Measurements from ENCODE around the gene DDX56.
"Not testable (repeated sequence)": the region's sequence is repeated elsewhere in the genome, so short reads cannot be mapped to it uniquely, and the experiment has no call there.

DDX56 gene

GRCh38 chr7:44599222-44599621 lies 25.5 kb upstream of the DDX56 start:
- H3K36me3 ChIP-seq (ENCODE audit: control insufficient read depth in 5 of 5, insufficient read depth in 5 of 5, low read length in 5 of 5): no peaks in the 10 kb centered on the region
- peaks cover 0 to 4% (median 0%) of the 10 kb centered on the region in 5 donors for H3K4me1 ChIP-seq (ENCODE audit: control insufficient read depth in 5 of 5, insufficient read depth in 5 of 5, low read length in 5 of 5)
- no peaks in the 10 kb centered on the region for H3K27me3 ChIP-seq (ENCODE audit: control insufficient read depth in 5 of 5, insufficient read depth in 4 of 5, low read length in 5 of 5)
- no peaks in the 10 kb centered on the region for H3K9me3 ChIP-seq (ENCODE audit: control insufficient read depth in 5 of 5, low read length in 5 of 5)
- H3K27ac ChIP-seq (ENCODE audit: low read depth, low read length): no peak overlapping the region
- H3K9ac ChIP-seq (ENCODE audit: low read length in 5 of 5): no peak overlapping the region
- H3K4me3 ChIP-seq (ENCODE audit: low read depth in 1 of 5, low read length in 5 of 5): no peak overlapping the region

GRCh38 chr7:44597181-44597580 lies 23.5 kb upstream of the DDX56 start:
- not testable (repeated sequence) for H3K4me1 ChIP-seq (ENCODE audit: control insufficient read depth in 5 of 5, insufficient read depth in 5 of 5, low read length in 5 of 5); H3K4me3 ChIP-seq (ENCODE audit: low read depth in 1 of 5, low read length in 5 of 5); H3K36me3 ChIP-seq (ENCODE audit: control insufficient read depth in 5 of 5, insufficient read depth in 5 of 5, low read length in 5 of 5); H3K9me3 ChIP-seq (ENCODE audit: control insufficient read depth in 5 of 5, low read length in 5 of 5); H3K9ac ChIP-seq (ENCODE audit: low read length in 5 of 5); H3K27ac ChIP-seq (ENCODE audit: low read depth, low read length); H3K27me3 ChIP-seq (ENCODE audit: control insufficient read depth in 5 of 5, insufficient read depth in 4 of 5, low read length in 5 of 5)

GRCh38 chr7:44595934-44596635 lies 22.4 kb upstream of the DDX56 start:
- Histone ChIP-seq H3K4me3 (ENCODE audit: low read depth in 1 of 5, low read length in 5 of 5) (no peak overlapping the region), H3K27me3 (ENCODE audit: control insufficient read depth in 5 of 5, insufficient read depth in 4 of 5, low read length in 5 of 5) (no peaks in the 10 kb centered on the region), H3K27ac (ENCODE audit: low read depth, low read length) (no peak overlapping the region), H3K36me3 (ENCODE audit: control insufficient read depth in 5 of 5, insufficient read depth in 5 of 5, low read length in 5 of 5) (no peaks in the 10 kb centered on the region), H3K9me3 (ENCODE audit: control insufficient read depth in 5 of 5, low read length in 5 of 5) (no peaks in the 10 kb centered on the region), H3K4me1 (ENCODE audit: control insufficient read depth in 5 of 5, insufficient read depth in 5 of 5, low read length in 5 of 5) (peaks cover 0 to 4% (median 0%) of the 10 kb centered on the region in 5 donors), H3K9ac (ENCODE audit: low read length in 5 of 5) (no peak overlapping the region)

GRCh38 chr7:44590910-44591309 lies 17.2 kb upstream of the DDX56 start:
- Histone ChIP-seq H3K4me3 (ENCODE audit: low read depth in 1 of 5, low read length in 5 of 5) (no peak overlapping the region), H3K4me1 (ENCODE audit: control insufficient read depth in 5 of 5, insufficient read depth in 5 of 5, low read length in 5 of 5) (peaks cover 0 to 2% (median 0%) of the 10 kb centered on the region in 5 donors), H3K9ac (ENCODE audit: low read length in 5 of 5) (no peak overlapping the region), H3K27ac (ENCODE audit: low read depth, low read length) (no peak overlapping the region), H3K9me3 (ENCODE audit: control insufficient read depth in 5 of 5, low read length in 5 of 5) (no peaks in the 10 kb centered on the region), H3K27me3 (ENCODE audit: control insufficient read depth in 5 of 5, insufficient read depth in 4 of 5, low read length in 5 of 5) (no peaks in the 10 kb centered on the region), H3K36me3 (ENCODE audit: control insufficient read depth in 5 of 5, insufficient read depth in 5 of 5, low read length in 5 of 5) (no peaks in the 10 kb centered on the region)

- Histone ChIP-seq H3K9me3 (ENCODE audit: control insufficient read depth in 5 of 5, low read length in 5 of 5) (no peaks in the 10 kb centered on the region), H3K36me3 (ENCODE audit: control insufficient read depth in 5 of 5, insufficient read depth in 5 of 5, low read length in 5 of 5) (no peaks in the 10 kb centered on the region), H3K27me3 (ENCODE audit: control insufficient read depth in 5 of 5, insufficient read depth in 4 of 5, low read length in 5 of 5) (no peaks in the 10 kb centered on the region), H3K4me3 (ENCODE audit: low read depth in 1 of 5, low read length in 5 of 5) (no peak overlapping the region), H3K9ac (ENCODE audit: low read length in 5 of 5) (no peak overlapping the region), H3K4me1 (ENCODE audit: control insufficient read depth in 5 of 5, insufficient read depth in 5 of 5, low read length in 5 of 5) (peaks cover 0 to 3% (median under 1%) of the 10 kb centered on the region in 5 donors), H3K27ac (ENCODE audit: low read depth, low read length) (no peak overlapping the region)
Measured at GRCh38 chr7:44587843-44588711, 14.4 kb upstream of the DDX56 start.

GRCh38 chr7:44583146-44583865 lies 9.6 kb upstream of the DDX56 start:
- peak overlapping the region; percentile 70 to 94 (median 85) for H3K4me3 ChIP-seq (ENCODE audit: low read depth in 1 of 5, low read length in 5 of 5)
- no peaks in the 10 kb centered on the region for H3K27me3 ChIP-seq (ENCODE audit: control insufficient read depth in 5 of 5, insufficient read depth in 4 of 5, low read length in 5 of 5)
- no peaks in the 10 kb centered on the region for H3K9me3 ChIP-seq (ENCODE audit: control insufficient read depth in 5 of 5, low read length in 5 of 5)
- peak overlapping the region; percentile 97 for H3K27ac ChIP-seq (ENCODE audit: low read depth, low read length)
- peaks cover 4 to 24% (median 22%) of the 10 kb centered on the region in 5 donors for H3K4me1 ChIP-seq (ENCODE audit: control insufficient read depth in 5 of 5, insufficient read depth in 5 of 5, low read length in 5 of 5)
- peaks cover 5 to 21% (median 17%) of the 10 kb centered on the region in 5 donors for H3K36me3 ChIP-seq (ENCODE audit: control insufficient read depth in 5 of 5, insufficient read depth in 5 of 5, low read length in 5 of 5)
- peak overlapping the region in 4 of 5 donors; percentile 92 to 98 (median 96) for H3K9ac ChIP-seq (ENCODE audit: low read length in 5 of 5)

- Histone ChIP-seq H3K4me1 (ENCODE audit: control insufficient read depth in 5 of 5, insufficient read depth in 5 of 5, low read length in 5 of 5) (peaks cover 4 to 26% (median 22%) of the 10 kb centered on the region in 5 donors), H3K36me3 (ENCODE audit: control insufficient read depth in 5 of 5, insufficient read depth in 5 of 5, low read length in 5 of 5) (peaks cover 5 to 26% (median 22%) of the 10 kb centered on the region in 5 donors), H3K27ac (ENCODE audit: low read depth, low read length) (peak within 1 kb of the TSS; percentile 97), H3K4me3 (ENCODE audit: low read depth in 1 of 5, low read length in 5 of 5) (peak within 1 kb of the TSS; percentile 82 to 94 (median 85)), H3K9me3 (ENCODE audit: control insufficient read depth in 5 of 5, low read length in 5 of 5) (no peaks in the 10 kb centered on the region), H3K27me3 (ENCODE audit: control insufficient read depth in 5 of 5, insufficient read depth in 4 of 5, low read length in 5 of 5) (no peaks in the 10 kb centered on the region), H3K9ac (ENCODE audit: low read length in 5 of 5) (peak within 1 kb of the TSS; percentile 89 to 98 (median 94))
Measured at GRCh38 chr7:44581879-44582603, 8.3 kb upstream of the DDX56 start, which contains the start of gene TMED4. TSS of gene TMED4 (minus strand) at chr7:44582231. CDS start at chr7:44582206, 25 bp downstream.

- Histone ChIP-seq H3K4me1 (ENCODE audit: control insufficient read depth in 5 of 5, insufficient read depth in 5 of 5, low read length in 5 of 5) (peaks cover 4 to 26% (median 22%) of the 10 kb centered on the region in 5 donors), H3K4me3 (ENCODE audit: low read depth in 1 of 5, low read length in 5 of 5) (peak overlapping the region; percentile 81 to 94 (median 85)), H3K9ac (ENCODE audit: low read length in 5 of 5) (peak overlapping the region; percentile 86 to 98 (median 89)), H3K9me3 (ENCODE audit: control insufficient read depth in 5 of 5, low read length in 5 of 5) (no peaks in the 10 kb centered on the region), H3K36me3 (ENCODE audit: control insufficient read depth in 5 of 5, insufficient read depth in 5 of 5, low read length in 5 of 5) (peaks cover 5 to 26% (median 24%) of the 10 kb centered on the region in 5 donors), H3K27me3 (ENCODE audit: control insufficient read depth in 5 of 5, insufficient read depth in 4 of 5, low read length in 5 of 5) (no peaks in the 10 kb centered on the region), H3K27ac (ENCODE audit: low read depth, low read length) (peak overlapping the region; percentile 78)
Measured at GRCh38 chr7:44580945-44581878, 7.5 kb upstream of the DDX56 start.

All from subcutaneous abdominal adipose tissue (tissue), 5 donors.